ENCODE data around the gene NPHS2.

The NPHS2 gene

DNA sequence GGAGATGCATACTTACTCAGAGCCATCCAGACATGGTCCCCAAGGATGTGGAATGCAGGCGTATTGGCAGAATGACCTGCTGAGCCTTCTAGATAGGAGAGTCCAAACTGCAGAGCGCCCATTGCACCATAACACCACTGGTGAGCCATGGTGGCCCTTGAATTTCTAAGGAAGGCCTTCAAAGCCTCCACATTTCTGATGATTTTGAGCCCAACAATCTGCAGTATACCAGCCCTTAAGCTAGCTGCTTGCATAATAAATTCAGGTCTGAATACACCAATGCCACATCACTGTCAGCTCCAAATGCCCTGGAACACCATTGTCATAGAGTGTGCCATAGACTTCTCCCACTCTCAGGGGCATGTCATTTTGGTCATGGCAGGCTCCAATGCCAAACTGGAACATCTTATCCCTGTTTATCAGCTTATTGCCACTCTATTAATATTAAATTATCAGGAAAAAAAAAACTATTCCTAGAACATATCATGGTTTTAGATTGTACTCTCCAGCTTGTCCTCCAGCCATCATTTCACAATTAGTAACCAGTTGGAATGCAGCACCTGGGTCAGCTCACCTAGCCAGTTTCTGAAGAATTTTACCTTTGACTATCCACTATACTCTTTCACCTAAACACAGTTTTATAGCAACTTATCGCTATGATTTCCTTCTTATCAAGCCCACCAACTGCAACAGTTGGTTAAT is 26.9 kb downstream of the NPHS2 start:
- Histone ChIP-seq H3K4me3 (ENCODE audit: low read length, poor library complexity, severe bottlenecking) (no peak overlapping the region), H3K79me2 (ENCODE audit: insufficient read depth, low read length) (no peaks in the 10 kb centered on the region), H2AFZ (ENCODE audit: low read length) (no peak overlapping the region), H3K9me3 (ENCODE audit: insufficient read depth, low read depth, low read length) (no peaks in the 10 kb centered on the region), H4K20me1 (ENCODE audit: insufficient read depth, low read length, poor library complexity, severe bottlenecking) (no peaks in the 10 kb centered on the region), H3F3A (ENCODE audit: low read depth) (no peaks in the 10 kb centered on the region), H3K9ac (ENCODE audit: low read depth, low read length, poor library complexity, severe bottlenecking) (no peak overlapping the region), H3K27me3 (ENCODE audit: insufficient read depth, low read length, poor library complexity, severe bottlenecking) (no peaks in the 10 kb centered on the region), H3K4me1 (ENCODE audit: insufficient read depth, low read length, poor library complexity, severe bottlenecking) (no peaks in the 10 kb centered on the region), H3K36me3 (ENCODE audit: insufficient read depth, low read length) (no peaks in the 10 kb centered on the region), H3K9me2 (replicated peaks; ENCODE audit: low read depth, low read length) (no peaks in the 10 kb centered on the region), H3K4me2 (ENCODE audit: low read depth, low read length, poor library complexity, severe bottlenecking) (no peak overlapping the region)
- TF ChIP-seq, protein P1, sequence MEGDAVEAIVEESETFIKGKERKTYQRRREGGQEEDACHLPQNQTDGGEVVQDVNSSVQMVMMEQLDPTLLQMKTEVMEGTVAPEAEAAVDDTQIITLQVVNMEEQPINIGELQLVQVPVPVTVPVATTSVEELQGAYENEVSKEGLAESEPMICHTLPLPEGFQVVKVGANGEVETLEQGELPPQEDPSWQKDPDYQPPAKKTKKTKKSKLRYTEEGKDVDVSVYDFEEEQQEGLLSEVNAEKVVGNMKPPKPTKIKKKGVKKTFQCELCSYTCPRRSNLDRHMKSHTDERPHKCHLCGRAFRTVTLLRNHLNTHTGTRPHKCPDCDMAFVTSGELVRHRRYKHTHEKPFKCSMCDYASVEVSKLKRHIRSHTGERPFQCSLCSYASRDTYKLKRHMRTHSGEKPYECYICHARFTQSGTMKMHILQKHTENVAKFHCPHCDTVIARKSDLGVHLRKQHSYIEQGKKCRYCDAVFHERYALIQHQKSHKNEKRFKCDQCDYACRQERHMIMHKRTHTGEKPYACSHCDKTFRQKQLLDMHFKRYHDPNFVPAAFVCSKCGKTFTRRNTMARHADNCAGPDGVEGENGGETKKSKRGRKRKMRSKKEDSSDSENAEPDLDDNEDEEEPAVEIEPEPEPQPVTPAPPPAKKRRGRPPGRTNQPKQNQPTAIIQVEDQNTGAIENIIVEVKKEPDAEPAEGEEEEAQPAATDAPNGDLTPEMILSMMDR (conservative IDR thresholded peaks at IDR 0.05; ENCODE audit: low read length), result no peak
- TF ChIP-seq EZH2phosphoT487 (IDR thresholded peaks at IDR 0.05; ENCODE audit: borderline replicate concordance), result no peak

DNA sequence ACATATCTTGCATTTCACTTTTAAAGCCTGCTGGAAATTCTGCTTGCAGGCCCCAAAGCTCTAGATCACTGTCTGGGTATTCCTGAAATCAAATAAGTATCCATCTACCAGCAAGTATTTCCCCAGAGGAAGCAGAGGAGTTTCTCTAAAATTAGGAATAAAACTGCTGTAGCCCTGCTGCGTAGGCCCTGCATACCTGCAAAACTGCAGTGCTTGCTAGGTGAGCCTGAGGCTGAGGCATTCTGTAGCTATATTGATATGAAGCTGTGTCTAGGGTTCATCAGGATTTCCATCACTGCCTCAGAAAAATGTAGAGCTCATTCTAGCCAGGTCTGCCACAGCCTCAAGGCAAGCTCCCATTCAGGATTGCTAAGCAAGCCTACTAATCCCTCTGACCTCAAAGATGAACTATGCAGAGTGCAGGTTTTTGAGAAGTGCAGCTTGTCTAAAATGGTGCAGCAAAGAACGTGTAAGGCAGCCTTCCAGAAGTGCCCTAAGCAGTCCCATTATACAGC is 28.7 kb downstream of the NPHS2 start:
- Histone ChIP-seq H3K79me2 (ENCODE audit: insufficient read depth, low read length) (no peaks in the 10 kb centered on the region), H3K4me1 (ENCODE audit: insufficient read depth, low read length, poor library complexity, severe bottlenecking) (no peaks in the 10 kb centered on the region), H3K9me2 (replicated peaks; ENCODE audit: low read depth, low read length) (no peaks in the 10 kb centered on the region), H3F3A (ENCODE audit: low read depth) (no peaks in the 10 kb centered on the region), H3K4me2 (ENCODE audit: low read depth, low read length, poor library complexity, severe bottlenecking) (no peak overlapping the region), H4K20me1 (ENCODE audit: insufficient read depth, low read length, poor library complexity, severe bottlenecking) (no peaks in the 10 kb centered on the region), H3K9me3 (ENCODE audit: insufficient read depth, low read depth, low read length) (no peaks in the 10 kb centered on the region), H3K27me3 (ENCODE audit: insufficient read depth, low read length, poor library complexity, severe bottlenecking) (no peaks in the 10 kb centered on the region), H3K9ac (ENCODE audit: low read depth, low read length, poor library complexity, severe bottlenecking) (no peak overlapping the region), H3K4me3 (ENCODE audit: low read length, poor library complexity, severe bottlenecking) (no peak overlapping the region), H2AFZ (ENCODE audit: low read length) (no peak overlapping the region), H3K36me3 (ENCODE audit: insufficient read depth, low read length) (no peaks in the 10 kb centered on the region)
- no peak for TF ChIP-seq EZH2phosphoT487 (IDR thresholded peaks at IDR 0.05; ENCODE audit: borderline replicate concordance)
- TF ChIP-seq, protein P1 (conservative IDR thresholded peaks at IDR 0.05; ENCODE audit: low read length), result no peak

DNA sequence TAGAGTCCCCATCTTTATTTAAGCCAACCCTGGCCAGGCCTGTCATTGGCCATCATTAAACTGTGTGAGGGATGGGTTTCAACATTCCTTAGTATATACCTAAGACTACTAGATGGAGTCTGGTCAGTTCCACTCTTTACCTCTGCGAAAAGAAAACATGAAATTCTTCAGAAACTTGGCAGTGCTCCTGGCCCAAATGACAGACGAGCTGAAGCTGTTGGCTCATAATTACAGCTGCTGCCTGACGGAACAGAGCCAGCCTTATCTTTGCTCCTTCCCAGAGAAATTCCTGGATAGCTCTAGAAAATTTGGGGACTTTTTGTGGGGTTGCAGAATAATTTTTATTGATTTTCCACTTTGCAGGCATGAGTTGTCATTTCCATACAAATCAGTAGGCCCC is 30.4 kb downstream of the NPHS2 start:
- no peak overlapping the region for H3K4me3 ChIP-seq (ENCODE audit: low read length, poor library complexity, severe bottlenecking)
- TF ChIP-seq EZH2phosphoT487 (IDR thresholded peaks at IDR 0.05; ENCODE audit: borderline replicate concordance), result no peak
- TF ChIP-seq, protein P1 (conservative IDR thresholded peaks at IDR 0.05; ENCODE audit: low read length), result no peak
- no peaks in the 10 kb centered on the region for H3K4me1 ChIP-seq (ENCODE audit: insufficient read depth, low read length, poor library complexity, severe bottlenecking)
- no peaks in the 10 kb centered on the region for H3K27me3 ChIP-seq (ENCODE audit: insufficient read depth, low read length, poor library complexity, severe bottlenecking)
- H4K20me1 ChIP-seq (ENCODE audit: insufficient read depth, low read length, poor library complexity, severe bottlenecking), result no peaks in the 10 kb centered on the region
- no peaks in the 10 kb centered on the region for H3K9me2 ChIP-seq (replicated peaks; ENCODE audit: low read depth, low read length)
- peaks cover 4% of the 10 kb centered on the region; the same call in 1 of the 2 replicates for H3K9me3 ChIP-seq (ENCODE audit: insufficient read depth, low read depth, low read length)
- no peaks in the 10 kb centered on the region for H3F3A ChIP-seq (ENCODE audit: low read depth)
- no peak overlapping the region for H3K4me2 ChIP-seq (ENCODE audit: low read depth, low read length, poor library complexity, severe bottlenecking)
- H3K9ac ChIP-seq (ENCODE audit: low read depth, low read length, poor library complexity, severe bottlenecking), result no peak overlapping the region
- no peaks in the 10 kb centered on the region for H3K36me3 ChIP-seq (ENCODE audit: insufficient read depth, low read length)
- H2AFZ ChIP-seq (ENCODE audit: low read length), result no peak overlapping the region
- H3K79me2 ChIP-seq (ENCODE audit: insufficient read depth, low read length), result no peaks in the 10 kb centered on the region

Measured in Loucy (cell line).